GM10266 (cell line): Measurements from ENCODE around the gene GTF2F2.

Experiments used
- DNase-seq: peaks from one replicate; pipeline ENCODE4 v3.0.0; 2012; ENCODE audit errors: extremely low spot score
- CTCF ChIP-seq: IDR thresholded peaks from 2 replicates; pipeline ENCODE4 v1.5.1; 2012; ENCODE audit warnings: mild to moderate bottlenecking, low read depth; ENCODE audit not compliant: control insufficient read depth, insufficient read depth; ENCODE audit errors: missing control alignments

GTF2F2 gene

GRCh38 chr13:45200701-45201232, 80.5 kb downstream of the GTF2F2 start, which contains the start of gene KCTD4:
Gene KCTD4 (minus strand): TSS chr13:45201045. CDS start chr13:45194567, 6,478 bp downstream.
- TF ChIP-seq CTCF: no peak
- no peak for DNase-seq

GRCh38 chr13:45205124-45205523, 84.8 kb downstream of the GTF2F2 start:
- DNase-seq: no peak
- TF ChIP-seq CTCF: no peak

GRCh38 chr13:45206340-45206739, 86.0 kb downstream of the GTF2F2 start:
- peak; percentile 17 for DNase-seq
- TF ChIP-seq CTCF: no peak

GRCh38 chr13:45207319-45207718, 87.0 kb downstream of the GTF2F2 start:
- no peak for DNase-seq

GRCh38 chr13:45208132-45208531, 87.8 kb downstream of the GTF2F2 start:
- TF ChIP-seq CTCF: no peak
- no peak for DNase-seq

More at GRCh38 chr13:45207319-45207718, 87.0 kb downstream of the GTF2F2 start:
- TF ChIP-seq CTCF: no peak

GRCh38 chr13:45209229-45209628, 88.9 kb downstream of the GTF2F2 start:
- no peak for TF ChIP-seq CTCF
- no peak for DNase-seq

GRCh38 chr13:45215392-45216077, 95.2 kb downstream of the GTF2F2 start:
- DNase-seq: no peak
- TF ChIP-seq CTCF: no peak
